OCI-LY1 (cell line): Measurements from ENCODE around the gene CHRM4.

Experiments
- H2AFZ ChIP-seq: fragments of 200-600 bp; sonication (generic), shearing (Covaris generic); 2 replicates; pipeline ENCODE4 v1.6.0; 2014; ENCODE audit warnings: antibody characterized with exemption, mild to moderate bottlenecking, low read length
- H3F3A ChIP-seq: fragments of 200-600 bp; sonication (generic), shearing (Covaris generic); 2 replicates; pipeline ENCODE4 v1.6.0; 2014; ENCODE audit warnings: mild to moderate bottlenecking, antibody characterized with exemption, low read length, moderate library complexity; ENCODE audit not compliant: insufficient read depth
- H3K27ac ChIP-seq: fragments of 200-600 bp; sonication (generic); 2 replicates; pipeline ENCODE4 v1.5.1; 2014; ENCODE audit warnings: low read length, mixed run types, mild to moderate bottlenecking, low read depth; ENCODE audit not compliant: poor library complexity, severe bottlenecking
- H3K27me3 ChIP-seq: fragments of 200-600 bp; sonication (generic); 2 replicates; pipeline ENCODE4 v1.6.0; 2014; ENCODE audit warnings: antibody characterized with exemption, mild to moderate bottlenecking, low read length, moderate library complexity; ENCODE audit not compliant: insufficient read depth
- H3K36me3 ChIP-seq: fragments of 200-600 bp; sonication (generic); 2 replicates; pipeline ENCODE4 v1.6.1; 2014; ENCODE audit warnings: mild to moderate bottlenecking, antibody characterized with exemption, low read length, moderate library complexity, mixed read lengths; ENCODE audit not compliant: insufficient read depth
- H3K4me1 ChIP-seq: fragments of 200-600 bp; sonication (generic); 2 replicates; pipeline ENCODE4 v1.5.1; 2014; ENCODE audit warnings: mild to moderate bottlenecking, low read length, moderate library complexity; ENCODE audit not compliant: insufficient read depth, severe bottlenecking
- H3K4me2 ChIP-seq: fragments of 200-600 bp; sonication (generic), shearing (Covaris generic); 2 replicates; pipeline ENCODE4 v1.6.1; 2014; ENCODE audit warnings: low read length
- H3K4me3 ChIP-seq: fragments of 200-600 bp; sonication (generic); 2 replicates; pipeline ENCODE4 v1.5.1; 2014; ENCODE audit warnings: low read length, low read depth, mild to moderate bottlenecking, mixed read lengths; ENCODE audit not compliant: poor library complexity, severe bottlenecking
- H3K79me2 ChIP-seq: fragments of 200-600 bp; shearing (Covaris generic); 2 replicates; pipeline ENCODE4 v1.6.1; 2016; ENCODE audit warnings: mixed run types, low read length, mixed read lengths; ENCODE audit not compliant: insufficient read depth
- H3K9ac ChIP-seq: fragments of 200-600 bp; sonication (generic), shearing (Covaris generic); 2 replicates; pipeline ENCODE4 v1.6.1; 2014; ENCODE audit warnings: mild to moderate bottlenecking, low read length, mixed read lengths
- H3K9me2 ChIP-seq: fragments of 200-600 bp; sonication (generic), shearing (Covaris generic); 2 replicates; pipeline ENCODE4 v1.6.1; 2014; ENCODE audit warnings: low read depth, mild to moderate bottlenecking, low read length, mixed read lengths
- H3K9me3 ChIP-seq: fragments of 200-600 bp; shearing (Covaris generic); 2 replicates; pipeline ENCODE4 v1.6.1; 2014; ENCODE audit warnings: low read length, mixed read lengths
- H4K20me1 ChIP-seq: fragments of 200-600 bp; sonication (generic), shearing (Covaris generic); 2 replicates; pipeline ENCODE4 v1.6.0; 2016; ENCODE audit warnings: mild to moderate bottlenecking, low read length; ENCODE audit not compliant: insufficient read depth
- EZH2 ChIP-seq: fragments of 200-600 bp; sonication (generic), shearing (Covaris generic); IDR thresholded peaks from 2 replicates; pipeline ENCODE4 v1.8.0; 2017; ENCODE audit warnings: borderline replicate concordance, mixed run types, mild to moderate bottlenecking, antibody characterized with exemption, low read length, moderate library complexity, mixed read lengths
- TF ChIP-seq, protein P1 (sequence below): fragments of 200-600 bp; sonication (generic), shearing (Covaris generic); IDR thresholded peaks from 2 replicates; pipeline ENCODE4 v1.5.1; 2017; ENCODE audit warnings: mild to moderate bottlenecking, antibody characterized with exemption, low read length, moderate library complexity, mixed read lengths

The CHRM4 gene

DNA sequence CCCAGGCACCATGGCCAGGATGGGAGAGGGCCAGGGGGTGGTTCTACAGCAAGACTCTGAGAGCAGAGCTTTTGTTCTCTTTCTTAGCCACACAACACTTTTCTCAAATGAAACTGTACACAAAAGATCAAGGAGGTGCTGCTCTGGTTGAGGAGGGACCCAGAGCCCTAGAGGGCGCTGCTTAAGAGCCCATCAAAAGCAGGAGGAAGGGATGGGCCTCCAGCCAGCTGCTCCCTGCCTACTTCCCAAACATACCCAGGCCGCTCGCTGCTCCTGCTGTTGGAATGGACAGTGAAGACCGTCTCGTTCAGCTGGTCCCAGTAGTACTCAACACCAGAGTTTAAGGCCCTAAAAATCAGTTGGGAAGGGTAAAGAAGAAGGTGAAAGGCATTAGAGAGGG, 18.4 kb upstream of the CHRM4 start:
- Histone ChIP-seq H4K20me1 (no peaks in the 10 kb centered on the region), H3K9me3 (no peaks in the 10 kb centered on the region), H3F3A (no peaks in the 10 kb centered on the region), H3K9ac (no peak overlapping the region), H3K4me1 (no peaks in the 10 kb centered on the region), H3K27me3 (no peaks in the 10 kb centered on the region), H3K4me2 (no peak overlapping the region), H3K4me3 (no peak overlapping the region), H3K79me2 (no peaks in the 10 kb centered on the region), H2AFZ (no peak overlapping the region), H3K9me2 (no peaks in the 10 kb centered on the region), H3K36me3 (peaks cover 25% of the 10 kb centered on the region; the same call in 1 of the 2 replicates), H3K27ac (no peak overlapping the region)
- no peak for TF ChIP-seq EZH2
- TF ChIP-seq, protein P1, sequence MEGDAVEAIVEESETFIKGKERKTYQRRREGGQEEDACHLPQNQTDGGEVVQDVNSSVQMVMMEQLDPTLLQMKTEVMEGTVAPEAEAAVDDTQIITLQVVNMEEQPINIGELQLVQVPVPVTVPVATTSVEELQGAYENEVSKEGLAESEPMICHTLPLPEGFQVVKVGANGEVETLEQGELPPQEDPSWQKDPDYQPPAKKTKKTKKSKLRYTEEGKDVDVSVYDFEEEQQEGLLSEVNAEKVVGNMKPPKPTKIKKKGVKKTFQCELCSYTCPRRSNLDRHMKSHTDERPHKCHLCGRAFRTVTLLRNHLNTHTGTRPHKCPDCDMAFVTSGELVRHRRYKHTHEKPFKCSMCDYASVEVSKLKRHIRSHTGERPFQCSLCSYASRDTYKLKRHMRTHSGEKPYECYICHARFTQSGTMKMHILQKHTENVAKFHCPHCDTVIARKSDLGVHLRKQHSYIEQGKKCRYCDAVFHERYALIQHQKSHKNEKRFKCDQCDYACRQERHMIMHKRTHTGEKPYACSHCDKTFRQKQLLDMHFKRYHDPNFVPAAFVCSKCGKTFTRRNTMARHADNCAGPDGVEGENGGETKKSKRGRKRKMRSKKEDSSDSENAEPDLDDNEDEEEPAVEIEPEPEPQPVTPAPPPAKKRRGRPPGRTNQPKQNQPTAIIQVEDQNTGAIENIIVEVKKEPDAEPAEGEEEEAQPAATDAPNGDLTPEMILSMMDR: peak; percentile 35; the same call in 1 of the 2 replicates

DNA sequence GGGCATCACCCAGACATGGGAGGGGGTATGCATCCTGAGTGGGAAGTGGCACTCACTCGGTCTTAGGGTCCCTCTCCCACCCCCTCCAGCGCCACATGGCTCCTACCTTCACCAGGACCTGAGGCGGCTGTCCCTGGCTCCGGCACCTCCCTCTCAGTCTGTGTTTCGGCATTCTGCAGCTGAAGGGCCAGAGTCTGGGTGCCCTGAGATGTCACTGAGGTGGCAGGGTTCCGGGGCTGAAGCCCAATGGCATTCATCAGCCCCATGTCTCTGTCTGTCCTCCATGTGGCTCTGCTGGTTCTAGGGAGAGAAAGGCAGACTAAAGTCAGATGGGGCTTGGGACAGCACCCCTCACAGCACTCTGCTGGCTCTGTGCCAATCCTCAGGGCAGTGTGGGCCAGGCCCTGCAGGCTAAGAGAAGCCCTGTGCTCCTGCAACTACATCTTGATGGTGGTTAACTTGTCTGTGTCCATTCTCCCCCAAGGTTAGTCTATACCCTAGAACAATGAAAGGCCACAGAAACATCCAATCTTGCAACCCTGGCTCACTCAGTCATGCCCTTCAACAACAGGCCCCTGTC, 16.9 kb upstream of the CHRM4 start:
- H3K27ac ChIP-seq: no peak overlapping the region
- TF ChIP-seq EZH2: no peak
- TF ChIP-seq, protein P1: no peak
- no peak overlapping the region for H3K4me3 ChIP-seq
- H3K4me2 ChIP-seq: no peak overlapping the region
- H3K79me2 ChIP-seq: no peaks in the 10 kb centered on the region
- no peak overlapping the region for H2AFZ ChIP-seq
- H3K9me3 ChIP-seq: no peaks in the 10 kb centered on the region
- H3K4me1 ChIP-seq: no peaks in the 10 kb centered on the region
- H3K9me2 ChIP-seq: no peaks in the 10 kb centered on the region
- H3K36me3 ChIP-seq: peaks cover 26% of the 10 kb centered on the region; the same call in 1 of the 2 replicates
- H3K9ac ChIP-seq: no peak overlapping the region
- no peaks in the 10 kb centered on the region for H3F3A ChIP-seq
- H3K27me3 ChIP-seq: no peaks in the 10 kb centered on the region
- no peaks in the 10 kb centered on the region for H4K20me1 ChIP-seq

DNA sequence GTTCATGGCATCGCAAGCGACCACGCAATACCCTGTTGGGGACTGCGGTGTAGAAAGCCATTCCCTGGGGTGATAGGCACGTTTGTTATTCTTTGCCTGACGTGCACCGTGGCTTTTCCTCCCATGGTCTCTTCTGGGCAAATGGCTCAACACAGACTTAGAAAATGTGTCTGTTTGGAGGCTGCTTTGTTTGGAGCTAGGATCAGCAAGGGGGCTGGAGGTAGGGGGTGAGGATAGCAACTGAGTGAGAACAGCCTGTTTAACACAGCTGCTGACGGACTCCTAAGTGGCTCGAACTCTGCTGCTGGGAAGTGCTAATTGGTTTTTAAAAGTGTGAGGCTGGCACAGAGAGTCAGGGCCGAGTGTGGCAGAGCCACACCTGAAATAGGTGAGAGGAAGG, 16.1 kb upstream of the CHRM4 start:
- Histone ChIP-seq H3F3A (no peaks in the 10 kb centered on the region), H3K27me3 (no peaks in the 10 kb centered on the region), H3K9me2 (no peaks in the 10 kb centered on the region), H3K36me3 (peaks cover 33% of the 10 kb centered on the region; the same call in 1 of the 2 replicates), H3K79me2 (no peaks in the 10 kb centered on the region), H3K4me3 (no peak overlapping the region), H3K9me3 (no peaks in the 10 kb centered on the region), H3K9ac (no peak overlapping the region), H2AFZ (no peak overlapping the region), H3K27ac (no peak overlapping the region), H4K20me1 (no peaks in the 10 kb centered on the region), H3K4me2 (no peak overlapping the region), H3K4me1 (no peaks in the 10 kb centered on the region)
- TF ChIP-seq, protein P1: no peak
- TF ChIP-seq EZH2: no peak
